ENCODE results near the gene ZDHHC12.

The ZDHHC12 gene

GRCh38 chr9:128723866-128724743 lies at the start of gene ZDHHC12:
Gene ZDHHC12 (minus strand): TSS chr9:128724127. CDS start chr9:128724093, 34 bp downstream.
- DNase-seq (ENCODE audit: low spot score) = peak; percentile 98
- FAIRE-seq = peak; percentile 87

GRCh38 chr9:128773049-128773448 lies 49.1 kb upstream of the ZDHHC12 start:
- FAIRE-seq = no peak
- no peak for DNase-seq (ENCODE audit: low spot score)

- DNase-seq (ENCODE audit: low spot score) = peak; percentile 75
- FAIRE-seq = no peak
Observed at GRCh38 chr9:128771745-128772519, 48.0 kb upstream of the ZDHHC12 start, which contains the start of gene ZER1. Gene ZER1 (minus strand): TSS chr9:128771927. CDS start chr9:128755565, 16,362 bp downstream.

GRCh38 chr9:128771094-128771721 lies 47.3 kb upstream of the ZDHHC12 start:
- no peak for FAIRE-seq

GRCh38 chr9:128770286-128771030 lies 46.5 kb upstream of the ZDHHC12 start:
- DNase-seq (ENCODE audit: low spot score) (no peak), FAIRE-seq (no peak)

More at GRCh38 chr9:128771094-128771721, 47.3 kb upstream of the ZDHHC12 start:
- DNase-seq (ENCODE audit: low spot score) = no peak

- DNase-seq (ENCODE audit: low spot score) (no peak), FAIRE-seq (no peak)
Observed at GRCh38 chr9:128768606-128769005, 44.7 kb upstream of the ZDHHC12 start.

- FAIRE-seq = no peak
- no peak for DNase-seq (ENCODE audit: low spot score)
Observed at GRCh38 chr9:128765499-128765898, 41.6 kb upstream of the ZDHHC12 start.

- DNase-seq (ENCODE audit: low spot score) = no peak
- FAIRE-seq = no peak
Observed at GRCh38 chr9:128764361-128764760, 40.4 kb upstream of the ZDHHC12 start.

- DNase-seq (ENCODE audit: low spot score) = no peak
- FAIRE-seq = no peak
Observed at GRCh38 chr9:128762671-128763449, 38.9 kb upstream of the ZDHHC12 start.

- FAIRE-seq = no peak
- DNase-seq (ENCODE audit: low spot score) = no peak
Observed at GRCh38 chr9:128757602-128758001, 33.7 kb upstream of the ZDHHC12 start.

GRCh38 chr9:128753627-128754026 lies 29.7 kb upstream of the ZDHHC12 start:
- no peak for DNase-seq (ENCODE audit: low spot score)
- FAIRE-seq = no peak

GRCh38 chr9:128750926-128751595 lies 27.1 kb upstream of the ZDHHC12 start:
- FAIRE-seq (no peak), DNase-seq (ENCODE audit: low spot score) (no peak)

GRCh38 chr9:128747241-128747640 lies 23.3 kb upstream of the ZDHHC12 start:
- no peak for FAIRE-seq
- DNase-seq (ENCODE audit: low spot score) = no peak

- DNase-seq (ENCODE audit: low spot score) = no peak
- FAIRE-seq = no peak
Observed at GRCh38 chr9:128743421-128743820, 19.5 kb upstream of the ZDHHC12 start.

- no peak for FAIRE-seq
- DNase-seq (ENCODE audit: low spot score) = no peak
Observed at GRCh38 chr9:128742401-128742800, 18.5 kb upstream of the ZDHHC12 start.

GRCh38 chr9:128735373-128735772 lies 11.4 kb upstream of the ZDHHC12 start:
- FAIRE-seq = no peak

GRCh38 chr9:128733256-128733655 lies 9.3 kb upstream of the ZDHHC12 start:
- FAIRE-seq = peak; percentile 74
- DNase-seq (ENCODE audit: low spot score) = peak; percentile 79

More at GRCh38 chr9:128735373-128735772, 11.4 kb upstream of the ZDHHC12 start:
- no peak for DNase-seq (ENCODE audit: low spot score)

- no peak for FAIRE-seq
- no peak for DNase-seq (ENCODE audit: low spot score)
Observed at GRCh38 chr9:128732576-128732975, 8.6 kb upstream of the ZDHHC12 start.

- DNase-seq (ENCODE audit: low spot score) (no peak), FAIRE-seq (no peak)
Observed at GRCh38 chr9:128731691-128732090, 7.8 kb upstream of the ZDHHC12 start.

- FAIRE-seq (no peak), DNase-seq (ENCODE audit: low spot score) (no peak)
Observed at GRCh38 chr9:128731093-128731492, 7.2 kb upstream of the ZDHHC12 start.
